Retinal pigment epithelial cell (primary cell): ENCODE data around the gene HEMK1.

Experiments
- DNase-seq: peaks from one replicate; pipeline ENCODE4 v3.0.0-alpha.2; 2010; ENCODE audit warnings: low read depth
- H3K4me3 ChIP-seq: 2 replicates; pipeline ENCODE4 v1.5.1; 2011; ENCODE audit warnings: mild to moderate bottlenecking, low read length, control low read depth, moderate library complexity
- TF ChIP-seq, protein P1 (sequence below): conservative IDR thresholded peaks from 2 replicates; pipeline ENCODE4 v1.5.1; 2011; ENCODE audit warnings: low read depth, low read length, control low read depth, inconsistent platforms

HEMK1 gene

GRCh38 chr3:50554553-50554952 is 14.8 kb upstream of the HEMK1 start:
- H3K4me3 ChIP-seq = no peak overlapping the region
- DNase-seq = no peak
- TF ChIP-seq, protein P1, sequence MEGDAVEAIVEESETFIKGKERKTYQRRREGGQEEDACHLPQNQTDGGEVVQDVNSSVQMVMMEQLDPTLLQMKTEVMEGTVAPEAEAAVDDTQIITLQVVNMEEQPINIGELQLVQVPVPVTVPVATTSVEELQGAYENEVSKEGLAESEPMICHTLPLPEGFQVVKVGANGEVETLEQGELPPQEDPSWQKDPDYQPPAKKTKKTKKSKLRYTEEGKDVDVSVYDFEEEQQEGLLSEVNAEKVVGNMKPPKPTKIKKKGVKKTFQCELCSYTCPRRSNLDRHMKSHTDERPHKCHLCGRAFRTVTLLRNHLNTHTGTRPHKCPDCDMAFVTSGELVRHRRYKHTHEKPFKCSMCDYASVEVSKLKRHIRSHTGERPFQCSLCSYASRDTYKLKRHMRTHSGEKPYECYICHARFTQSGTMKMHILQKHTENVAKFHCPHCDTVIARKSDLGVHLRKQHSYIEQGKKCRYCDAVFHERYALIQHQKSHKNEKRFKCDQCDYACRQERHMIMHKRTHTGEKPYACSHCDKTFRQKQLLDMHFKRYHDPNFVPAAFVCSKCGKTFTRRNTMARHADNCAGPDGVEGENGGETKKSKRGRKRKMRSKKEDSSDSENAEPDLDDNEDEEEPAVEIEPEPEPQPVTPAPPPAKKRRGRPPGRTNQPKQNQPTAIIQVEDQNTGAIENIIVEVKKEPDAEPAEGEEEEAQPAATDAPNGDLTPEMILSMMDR = no peak

DNA sequence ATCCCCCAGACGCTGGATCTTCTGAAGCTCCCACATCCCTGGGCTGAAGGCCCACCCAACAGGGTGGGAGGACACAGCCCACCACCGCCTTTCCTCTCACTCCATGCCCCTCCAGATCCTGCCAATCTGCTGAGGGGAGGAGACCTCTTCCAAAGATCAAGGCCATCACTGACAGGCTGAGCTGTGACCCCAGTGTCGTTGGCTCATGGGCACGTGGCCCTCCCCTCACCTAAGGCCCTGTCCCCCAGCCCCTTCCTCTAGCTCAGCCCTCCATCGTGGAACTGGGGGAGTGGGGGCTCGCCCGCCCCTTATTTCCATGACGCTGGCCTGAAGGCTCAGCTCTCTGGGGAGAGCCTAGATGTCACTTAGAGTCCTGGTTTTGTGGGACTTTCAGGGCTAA is 12.2 kb upstream of the HEMK1 start:
- no peak for DNase-seq
- H3K4me3 ChIP-seq = no peak overlapping the region
- TF ChIP-seq, protein P1 = no peak

GRCh38 chr3:50557915-50558314 is 11.4 kb upstream of the HEMK1 start:
- TF ChIP-seq, protein P1 = no peak
- DNase-seq = no peak

DNA sequence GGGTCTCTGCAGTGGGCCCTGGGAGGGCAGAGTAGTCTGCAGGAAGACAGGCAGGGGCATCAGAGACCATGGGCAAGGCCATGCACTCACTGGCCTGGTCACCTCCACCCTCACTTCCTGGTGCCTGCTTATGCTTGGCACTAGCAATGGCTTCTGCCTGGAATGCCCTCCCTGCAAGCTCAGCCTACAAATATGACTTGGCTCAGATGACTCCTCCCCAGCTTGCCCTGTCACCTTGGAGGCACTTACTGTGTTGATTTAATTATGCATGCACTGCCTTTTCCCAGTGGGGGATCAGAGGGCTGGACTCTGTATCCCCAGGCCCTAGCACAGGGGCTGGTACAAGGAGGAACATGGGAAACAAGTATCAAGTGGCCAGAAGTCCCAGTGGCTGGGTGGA is 9.6 kb upstream of the HEMK1 start:
- H3K4me3 ChIP-seq = no peak overlapping the region
- TF ChIP-seq, protein P1 = no peak
- DNase-seq = no peak

More at GRCh38 chr3:50557915-50558314, 11.4 kb upstream of the HEMK1 start:
- H3K4me3 ChIP-seq = no peak overlapping the region

DNA sequence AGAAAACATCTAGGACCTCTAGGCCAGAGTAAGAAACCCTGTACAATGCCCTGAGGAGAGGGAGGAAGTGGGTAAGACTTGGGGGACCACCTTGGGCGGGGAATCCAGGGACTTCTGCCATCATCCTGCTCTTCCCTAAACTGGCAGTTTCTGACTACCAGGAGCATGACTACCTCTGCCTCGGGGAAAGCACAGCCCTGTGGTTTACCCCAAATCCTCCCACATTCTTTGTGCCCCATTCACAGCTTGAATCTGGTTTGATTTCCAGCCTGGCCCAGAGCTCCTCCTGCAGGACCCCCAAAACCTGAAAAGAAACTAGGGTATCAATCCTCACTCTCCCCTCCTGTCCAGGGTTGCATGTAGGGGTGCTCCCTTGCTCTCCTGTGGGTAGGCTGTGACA is 6.5 kb upstream of the HEMK1 start:
- H3K4me3 ChIP-seq = no peak overlapping the region
- no peak for DNase-seq
- TF ChIP-seq, protein P1 = no peak

DNA sequence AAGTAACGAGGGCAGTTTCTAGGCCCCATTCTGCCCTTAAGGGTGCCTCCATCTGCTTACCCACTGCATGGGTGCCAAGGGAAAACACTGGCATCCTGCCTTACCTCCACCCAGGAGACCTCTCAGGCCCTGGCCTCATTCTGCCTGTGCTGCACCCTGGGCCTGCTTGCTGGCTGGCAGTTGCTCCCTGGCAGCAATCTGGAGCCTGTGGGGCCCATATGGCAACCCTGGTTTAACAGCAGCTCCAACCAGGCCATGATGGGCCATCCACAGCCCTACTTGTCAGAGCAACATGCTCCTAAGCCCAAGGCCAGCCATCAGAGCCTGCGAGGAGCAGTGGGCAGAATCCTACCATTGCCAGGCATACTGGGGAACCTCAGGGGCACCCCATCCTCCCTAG is 5.5 kb upstream of the HEMK1 start:
- TF ChIP-seq, protein P1 = no peak
- H3K4me3 ChIP-seq = no peak overlapping the region
- no peak for DNase-seq

DNA sequence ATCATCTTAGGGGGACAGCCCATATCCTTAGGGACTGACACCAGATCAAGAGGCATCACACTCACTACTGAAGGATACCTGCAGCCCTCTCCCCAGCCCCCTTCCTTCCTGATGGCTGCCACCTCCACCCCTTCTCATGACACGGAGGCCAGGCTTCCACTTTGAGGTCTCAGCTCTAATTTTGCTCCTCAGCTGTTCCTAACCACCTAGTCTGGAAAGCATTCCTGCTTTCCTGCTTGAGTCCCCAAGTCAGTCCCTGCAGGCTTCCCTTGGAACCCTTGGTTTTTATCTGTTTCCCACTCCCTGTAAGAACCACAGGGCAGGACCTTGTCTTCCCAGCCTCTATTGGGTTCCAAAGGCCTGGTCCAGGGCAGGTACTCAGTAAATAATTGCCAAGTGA is 5.0 kb upstream of the HEMK1 start:
- TF ChIP-seq, protein P1 = no peak
- DNase-seq = no peak
- H3K4me3 ChIP-seq = no peak overlapping the region
